NCI-H2029 (cell line): Measurements from ENCODE around the gene PRX.
"Not testable (repeated sequence)": the region's sequence is repeated elsewhere in the genome, so short reads cannot be mapped to it uniquely, and the experiment has no call there.

Experiments
- DNase-seq: peaks from one replicate; lab custom pipeline; 2025; lab: John Stamatoyannopoulos, UW

The PRX gene, protein sequence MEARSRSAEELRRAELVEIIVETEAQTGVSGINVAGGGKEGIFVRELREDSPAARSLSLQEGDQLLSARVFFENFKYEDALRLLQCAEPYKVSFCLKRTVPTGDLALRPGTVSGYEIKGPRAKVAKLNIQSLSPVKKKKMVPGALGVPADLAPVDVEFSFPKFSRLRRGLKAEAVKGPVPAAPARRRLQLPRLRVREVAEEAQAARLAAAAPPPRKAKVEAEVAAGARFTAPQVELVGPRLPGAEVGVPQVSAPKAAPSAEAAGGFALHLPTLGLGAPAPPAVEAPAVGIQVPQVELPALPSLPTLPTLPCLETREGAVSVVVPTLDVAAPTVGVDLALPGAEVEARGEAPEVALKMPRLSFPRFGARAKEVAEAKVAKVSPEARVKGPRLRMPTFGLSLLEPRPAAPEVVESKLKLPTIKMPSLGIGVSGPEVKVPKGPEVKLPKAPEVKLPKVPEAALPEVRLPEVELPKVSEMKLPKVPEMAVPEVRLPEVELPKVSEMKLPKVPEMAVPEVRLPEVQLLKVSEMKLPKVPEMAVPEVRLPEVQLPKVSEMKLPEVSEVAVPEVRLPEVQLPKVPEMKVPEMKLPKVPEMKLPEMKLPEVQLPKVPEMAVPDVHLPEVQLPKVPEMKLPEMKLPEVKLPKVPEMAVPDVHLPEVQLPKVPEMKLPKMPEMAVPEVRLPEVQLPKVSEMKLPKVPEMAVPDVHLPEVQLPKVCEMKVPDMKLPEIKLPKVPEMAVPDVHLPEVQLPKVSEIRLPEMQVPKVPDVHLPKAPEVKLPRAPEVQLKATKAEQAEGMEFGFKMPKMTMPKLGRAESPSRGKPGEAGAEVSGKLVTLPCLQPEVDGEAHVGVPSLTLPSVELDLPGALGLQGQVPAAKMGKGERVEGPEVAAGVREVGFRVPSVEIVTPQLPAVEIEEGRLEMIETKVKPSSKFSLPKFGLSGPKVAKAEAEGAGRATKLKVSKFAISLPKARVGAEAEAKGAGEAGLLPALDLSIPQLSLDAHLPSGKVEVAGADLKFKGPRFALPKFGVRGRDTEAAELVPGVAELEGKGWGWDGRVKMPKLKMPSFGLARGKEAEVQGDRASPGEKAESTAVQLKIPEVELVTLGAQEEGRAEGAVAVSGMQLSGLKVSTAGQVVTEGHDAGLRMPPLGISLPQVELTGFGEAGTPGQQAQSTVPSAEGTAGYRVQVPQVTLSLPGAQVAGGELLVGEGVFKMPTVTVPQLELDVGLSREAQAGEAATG (N-terminal part only)

DNA sequence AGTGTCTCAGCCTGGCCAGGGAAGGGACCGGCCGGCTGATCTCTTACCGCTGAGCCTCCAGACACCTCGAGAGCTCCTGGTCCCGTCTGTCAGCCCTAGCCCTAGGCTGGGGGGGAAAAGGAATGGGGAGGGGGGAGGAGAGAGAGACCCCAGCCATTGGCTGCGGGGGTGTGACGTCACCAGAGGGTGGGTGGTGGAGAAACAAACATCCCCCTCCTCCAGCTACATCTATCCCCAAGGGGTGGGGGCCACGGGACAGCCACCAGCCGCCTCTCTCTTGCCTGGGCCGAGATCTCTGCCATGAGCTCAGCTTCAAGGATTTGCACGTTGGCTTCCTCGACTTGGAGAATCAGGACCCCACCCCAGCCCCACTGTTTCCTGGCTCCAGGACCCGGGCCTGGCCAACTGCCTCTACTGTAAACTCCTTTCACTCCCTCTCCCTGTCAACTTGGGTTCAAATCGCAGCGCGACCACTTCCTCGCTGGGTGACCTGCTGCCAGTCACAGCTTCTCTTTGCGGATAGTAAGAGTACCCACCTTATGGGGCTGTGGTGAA, at the start of gene PRX:
PRX (minus strand) TSS at position 88 of the 555 bp plus-strand sequence. CDS start 5,446 bp downstream, outside the sequence.
- no peak for DNase-seq

DNA sequence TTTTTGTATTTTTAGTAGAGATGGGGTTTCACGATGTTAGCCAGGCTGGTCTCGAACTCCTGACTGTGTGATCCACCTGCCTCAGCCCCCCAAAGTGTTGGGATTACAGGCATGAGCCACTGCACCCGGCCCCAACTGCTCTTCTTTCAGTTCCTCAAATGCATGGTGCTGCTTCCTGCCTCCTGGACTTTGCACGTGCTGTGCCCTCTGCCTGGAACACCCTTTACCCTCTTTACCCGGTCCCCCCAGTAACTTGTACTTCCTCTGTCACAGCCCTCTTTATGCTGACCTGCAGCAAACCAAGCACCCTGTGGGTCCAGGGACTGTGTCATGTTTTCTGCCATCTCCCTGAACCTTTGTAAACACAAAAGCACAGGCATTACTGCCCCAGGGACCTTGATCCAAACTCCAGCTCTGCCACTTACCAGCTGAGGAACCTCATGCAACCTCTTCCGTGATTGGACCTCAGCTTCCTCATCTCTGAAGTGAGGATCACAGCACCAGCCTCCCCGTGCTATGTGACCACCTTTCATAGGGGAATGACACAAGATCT, 48.6 kb upstream of the PRX start:
- no peak for DNase-seq

DNA sequence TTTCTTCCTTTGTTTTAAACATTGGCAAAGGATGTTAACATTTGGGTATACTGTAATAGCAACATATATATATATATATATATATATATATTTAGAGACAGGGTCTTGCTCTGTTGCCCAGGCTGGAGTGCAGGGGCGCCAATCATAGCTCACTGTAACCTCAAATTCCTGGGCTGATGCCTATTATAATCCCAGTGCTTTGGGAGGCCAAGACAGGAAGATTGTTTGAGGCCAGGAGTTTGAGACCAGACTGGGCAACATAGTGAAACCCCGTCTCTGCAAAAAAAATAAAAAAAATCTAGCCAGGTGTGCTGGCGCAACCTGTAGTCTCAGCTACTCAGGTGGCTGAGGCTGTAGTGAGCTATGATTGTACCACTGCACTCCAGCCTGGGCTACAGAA, 47.0 kb upstream of the PRX start:
- no peak for DNase-seq

DNA sequence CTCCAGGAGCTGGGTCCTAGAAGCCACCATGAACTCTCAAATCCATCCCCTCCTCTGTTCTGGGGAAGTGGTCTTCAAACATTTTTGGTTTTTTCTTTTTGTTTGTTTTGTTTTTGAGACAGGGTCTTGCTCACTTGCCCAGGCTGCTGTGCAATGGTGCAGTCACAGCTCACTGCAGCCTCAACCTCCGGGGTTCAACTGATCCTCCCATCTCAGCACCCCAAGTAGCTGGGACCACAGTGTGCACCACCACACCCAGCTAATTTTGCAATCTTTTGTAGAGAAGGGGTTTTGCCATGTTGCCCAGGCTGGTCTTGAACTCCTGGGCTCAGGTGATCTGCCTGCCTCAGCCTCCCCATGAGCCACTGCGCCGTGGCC, 45.4 kb upstream of the PRX start:
- DNase-seq: no peak

DNA sequence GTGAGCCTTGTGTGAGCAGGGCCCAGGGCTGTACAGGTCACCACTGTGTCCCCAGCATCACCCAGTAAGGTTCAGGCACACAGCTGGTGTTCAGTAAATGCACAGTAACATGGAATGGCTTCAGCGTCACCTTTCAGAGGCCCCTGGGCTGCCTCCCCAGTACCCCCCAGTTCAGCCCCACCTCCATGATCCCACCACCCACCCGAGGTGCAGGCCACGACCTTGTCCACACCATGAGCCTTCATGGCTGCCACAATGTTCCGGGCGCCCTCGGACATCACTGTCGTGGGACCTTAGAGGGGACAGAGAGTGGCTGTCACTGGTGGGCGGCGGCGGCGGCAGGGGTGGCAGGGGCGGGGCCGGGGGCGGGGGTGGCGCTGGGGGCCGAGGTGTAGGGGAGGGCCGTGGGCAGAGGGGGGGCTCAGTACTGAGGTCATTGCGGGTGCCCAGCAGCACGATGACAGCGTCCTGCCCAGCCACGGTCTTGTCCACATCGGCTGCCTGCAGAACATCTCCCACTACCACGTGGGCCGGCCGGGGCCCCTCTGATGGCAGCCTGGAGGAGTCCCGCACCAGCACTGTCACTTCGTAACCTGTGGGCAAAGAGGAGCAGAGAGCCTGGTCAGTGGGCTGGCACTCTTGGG, 44.9 kb upstream of the PRX start:
- DNase-seq: no peak

DNA sequence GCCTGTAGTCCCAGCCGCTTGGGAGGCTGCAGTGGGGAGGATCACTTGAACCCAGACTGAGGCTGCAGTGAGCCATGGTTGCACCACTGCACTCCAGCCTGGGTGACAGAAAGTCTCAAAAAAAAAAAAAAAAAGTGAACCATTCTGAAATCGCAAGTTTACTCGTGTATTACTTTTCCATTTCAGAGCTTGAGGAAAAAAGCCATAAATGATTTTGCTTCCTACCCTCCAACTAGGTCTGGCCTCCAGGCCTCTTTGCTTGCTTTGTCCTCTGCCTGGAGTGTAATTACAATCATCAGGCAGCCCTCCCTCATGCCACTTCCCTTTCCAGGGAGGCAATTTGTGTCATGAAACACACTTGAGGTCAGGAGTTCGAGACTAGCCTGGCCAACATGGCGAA, 43.9 kb upstream of the PRX start:
- DNase-seq: no peak

DNA sequence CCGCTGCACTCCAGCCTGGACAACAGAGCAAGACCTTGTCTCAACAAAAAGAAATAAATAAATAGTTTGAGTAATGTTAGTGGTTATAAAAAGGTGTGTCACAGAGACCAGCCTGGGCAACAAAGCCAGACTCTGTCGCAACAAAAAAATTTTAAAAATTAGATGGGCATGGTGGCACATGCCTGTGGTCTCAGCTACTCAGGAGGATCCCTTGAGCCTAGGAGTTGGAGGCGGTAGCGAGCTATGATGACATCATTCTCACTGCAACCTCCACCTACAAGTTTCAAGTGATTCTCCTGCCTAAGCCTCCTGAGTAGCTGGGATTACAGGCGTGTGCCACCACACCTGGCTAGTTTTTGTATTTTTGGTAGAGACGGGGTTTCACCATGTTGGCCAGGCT, 40.8 kb upstream of the PRX start:
- not testable (repeated sequence) for DNase-seq

DNA sequence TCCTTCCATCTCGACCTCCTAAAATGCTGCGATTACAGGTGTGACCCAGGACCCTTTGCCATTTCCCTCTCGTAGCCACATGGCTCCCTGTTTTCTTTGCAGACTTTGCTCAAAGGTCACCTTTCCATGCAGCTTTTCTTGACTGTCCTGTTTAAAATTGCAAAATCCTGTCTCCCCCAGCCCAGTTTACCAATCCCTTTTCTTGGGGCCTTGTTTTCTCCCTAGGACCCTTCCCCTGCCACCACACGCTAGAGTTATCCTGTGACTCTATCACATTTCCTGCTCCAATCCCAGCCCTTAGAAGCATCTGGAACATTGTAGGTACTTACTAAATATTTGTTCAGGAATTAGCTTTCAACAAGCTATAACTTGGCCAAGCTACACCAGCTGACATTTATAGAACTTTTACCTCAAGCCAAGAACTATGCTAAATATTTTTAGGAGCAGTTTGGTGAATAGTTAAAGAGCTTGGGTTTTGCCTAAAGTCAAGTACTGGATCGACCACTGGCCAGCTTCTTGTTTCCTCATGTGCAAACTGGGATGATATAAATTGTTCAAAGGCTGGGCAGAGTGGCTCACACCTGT, 40.1 kb upstream of the PRX start:
- no peak for DNase-seq

DNA sequence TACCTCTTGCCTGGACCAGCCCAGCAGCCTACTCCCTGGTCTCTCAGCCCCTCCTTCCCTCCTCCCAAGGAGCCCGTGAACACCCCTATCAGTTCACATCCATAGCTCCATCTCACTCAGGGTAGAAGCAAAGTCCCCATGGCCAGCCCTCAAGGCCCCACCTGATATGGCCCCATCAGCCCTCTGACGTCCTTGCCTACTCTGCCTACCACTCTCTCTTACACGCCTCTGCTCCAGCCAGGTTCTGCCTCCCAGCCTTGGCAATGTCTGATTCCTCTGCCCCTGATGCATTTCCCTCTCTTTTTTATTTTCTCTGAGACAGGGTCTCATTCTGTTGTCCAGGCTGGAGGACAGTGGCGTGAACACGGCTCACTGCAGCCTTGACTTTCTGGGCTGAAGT, 38.8 kb upstream of the PRX start:
- no peak for DNase-seq

DNA sequence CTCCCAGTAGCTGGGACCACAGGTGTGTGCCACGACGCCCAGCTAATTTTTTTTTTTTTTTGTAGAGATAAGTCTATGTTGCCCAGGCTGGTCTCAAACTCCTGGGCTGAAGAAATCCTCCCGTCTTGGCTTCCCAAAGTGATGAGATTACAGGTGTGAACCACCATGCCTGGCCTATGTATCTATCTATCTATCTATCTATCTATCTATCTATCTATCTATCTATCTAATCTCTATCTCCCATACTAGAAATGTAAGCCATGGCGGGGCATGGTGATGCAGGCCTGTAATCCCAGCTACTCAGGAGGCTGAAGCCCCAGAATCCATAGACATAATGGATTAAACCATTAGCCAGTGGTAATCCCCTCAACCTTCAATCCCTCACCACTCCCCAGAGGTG, 37.5 kb upstream of the PRX start:
- DNase-seq: no peak

DNA sequence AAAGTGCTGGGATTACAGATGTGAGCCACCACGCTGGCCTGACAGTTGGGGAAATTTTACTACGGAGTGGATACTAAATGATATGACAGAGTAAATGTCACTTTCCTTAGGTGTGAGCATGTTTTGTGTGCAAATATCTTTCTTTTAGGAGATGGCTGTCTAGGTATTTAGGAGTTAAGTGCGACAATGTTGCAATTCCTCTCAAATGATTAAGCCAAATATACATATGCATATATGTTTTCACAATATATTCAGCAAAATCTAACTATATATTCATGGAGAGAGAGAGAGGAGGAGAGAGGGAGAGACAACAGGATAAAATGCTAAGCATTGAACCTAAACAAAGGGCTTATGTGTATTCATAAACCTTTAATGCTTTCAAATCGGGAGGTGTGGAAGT, 36.3 kb upstream of the PRX start:
- DNase-seq: no peak

DNA sequence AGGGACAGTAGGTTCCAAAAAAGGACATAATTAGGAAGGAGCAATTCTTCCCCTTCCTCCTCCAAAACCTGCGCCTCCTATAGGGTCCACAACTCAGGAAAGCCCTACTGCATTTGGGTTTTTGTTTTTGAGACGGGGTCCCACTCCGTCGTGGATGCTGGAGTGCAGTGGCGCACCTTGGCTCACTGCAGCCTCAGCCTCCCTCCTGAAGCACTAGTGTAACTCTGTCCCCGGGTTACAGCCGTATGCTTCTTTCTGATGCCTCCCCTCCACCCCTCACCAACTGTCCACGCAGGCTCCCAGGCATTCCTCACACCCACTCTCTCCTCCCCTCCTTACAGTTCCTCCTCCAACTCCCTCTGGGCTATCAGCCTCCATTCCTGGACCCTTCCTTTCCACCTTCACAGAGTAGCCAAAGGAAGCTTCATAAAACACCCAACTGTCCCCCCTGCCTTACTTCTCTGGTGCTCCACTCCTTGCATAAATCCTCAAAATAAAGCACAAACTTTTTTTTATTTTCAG, 33.1 kb upstream of the PRX start:
- DNase-seq: no peak

DNA sequence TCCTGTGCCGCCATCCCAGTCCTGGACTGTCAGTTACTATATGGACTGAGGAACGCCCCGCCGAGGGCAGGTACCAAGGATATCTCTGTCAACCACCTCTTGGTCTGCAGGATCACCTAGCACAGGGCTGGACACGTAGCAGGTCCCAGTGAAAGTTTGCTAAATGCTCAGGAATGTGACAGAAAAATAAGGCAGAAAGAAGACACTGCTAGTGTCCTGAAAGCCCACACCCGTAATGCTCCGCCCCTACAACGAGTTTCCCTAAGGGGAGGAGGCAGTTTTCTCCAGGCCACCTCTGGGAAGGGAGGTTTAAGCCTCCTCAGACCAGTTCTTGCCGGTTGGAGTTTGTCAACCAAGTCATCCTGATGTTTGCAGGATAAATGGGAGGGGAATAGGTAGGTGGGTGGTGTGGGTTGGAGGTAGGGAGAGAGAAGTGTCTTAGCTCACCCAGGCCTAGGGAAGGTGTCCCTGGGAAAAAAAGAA, 32.6 kb upstream of the PRX start:
- DNase-seq: peak; percentile 42

DNA sequence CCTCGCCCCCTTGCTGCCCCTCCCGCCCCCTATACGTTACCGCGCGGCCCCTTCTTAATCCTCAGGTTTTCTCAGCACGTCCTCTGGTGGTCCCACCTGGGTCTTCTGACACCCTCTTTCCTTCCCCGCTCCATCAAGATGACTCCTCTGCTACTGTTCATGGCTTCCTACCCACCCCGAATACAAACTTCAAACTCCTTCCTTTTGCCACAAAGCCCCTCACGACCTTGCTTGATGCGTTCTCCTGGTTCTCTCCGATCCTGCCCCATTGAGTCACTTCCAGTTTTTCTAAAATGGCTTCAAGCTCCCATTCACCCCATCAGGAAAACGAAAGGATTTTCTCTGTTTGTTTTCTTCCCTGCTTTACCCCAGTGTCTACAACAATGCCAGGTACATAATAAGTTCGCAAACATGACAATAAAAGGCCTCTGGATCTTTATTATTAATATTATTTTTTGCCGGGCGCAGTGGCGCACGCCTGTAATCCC, 31.7 kb upstream of the PRX start:
- no peak for DNase-seq

DNA sequence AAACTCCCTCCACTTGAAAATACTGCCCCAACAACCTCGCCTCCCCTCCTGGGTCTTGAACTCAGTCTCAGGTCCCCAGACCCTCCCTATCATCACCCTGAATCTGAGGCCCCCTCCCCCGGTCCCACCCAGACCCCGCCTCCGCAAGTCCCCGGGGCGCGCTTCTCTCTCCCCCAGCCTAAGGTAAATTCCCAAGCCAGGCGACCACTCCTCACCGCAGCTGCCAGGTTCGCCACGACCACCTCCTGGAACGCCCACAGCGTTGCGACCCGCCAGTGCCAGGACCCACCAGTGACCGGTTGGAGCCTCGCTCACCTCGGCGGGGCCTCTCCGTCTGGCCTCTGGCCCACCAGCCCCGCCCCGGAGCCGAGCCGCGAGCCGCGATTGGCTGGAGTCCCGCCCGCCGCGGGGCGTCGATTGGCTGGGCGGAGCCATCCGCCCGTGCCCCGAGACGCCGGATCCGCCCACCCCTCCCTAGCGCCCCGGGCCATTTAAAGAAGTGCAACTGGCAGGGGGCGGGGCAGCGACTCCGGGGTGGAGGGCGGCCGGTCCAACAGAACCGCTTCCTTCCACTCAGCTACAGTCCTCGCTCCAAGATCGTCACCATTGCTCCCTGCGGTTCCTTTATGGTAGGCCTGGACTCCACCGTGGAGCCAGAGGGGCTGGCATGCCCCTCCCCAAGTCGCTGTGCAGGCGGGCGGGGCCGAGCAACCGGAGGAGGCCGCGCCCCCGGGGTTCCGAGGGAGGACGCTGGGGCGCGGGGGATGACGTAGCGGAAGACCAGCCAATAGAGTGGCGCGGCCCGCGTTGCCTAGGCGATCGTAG, 31.0 kb upstream of the PRX start, which contains the start of gene SERTAD3:
SERTAD3 (minus strand) TSS at position 336 of the 825 bp plus-strand sequence. CDS start 2,255 bp downstream, outside the sequence.
- DNase-seq: peak; percentile 91

DNA sequence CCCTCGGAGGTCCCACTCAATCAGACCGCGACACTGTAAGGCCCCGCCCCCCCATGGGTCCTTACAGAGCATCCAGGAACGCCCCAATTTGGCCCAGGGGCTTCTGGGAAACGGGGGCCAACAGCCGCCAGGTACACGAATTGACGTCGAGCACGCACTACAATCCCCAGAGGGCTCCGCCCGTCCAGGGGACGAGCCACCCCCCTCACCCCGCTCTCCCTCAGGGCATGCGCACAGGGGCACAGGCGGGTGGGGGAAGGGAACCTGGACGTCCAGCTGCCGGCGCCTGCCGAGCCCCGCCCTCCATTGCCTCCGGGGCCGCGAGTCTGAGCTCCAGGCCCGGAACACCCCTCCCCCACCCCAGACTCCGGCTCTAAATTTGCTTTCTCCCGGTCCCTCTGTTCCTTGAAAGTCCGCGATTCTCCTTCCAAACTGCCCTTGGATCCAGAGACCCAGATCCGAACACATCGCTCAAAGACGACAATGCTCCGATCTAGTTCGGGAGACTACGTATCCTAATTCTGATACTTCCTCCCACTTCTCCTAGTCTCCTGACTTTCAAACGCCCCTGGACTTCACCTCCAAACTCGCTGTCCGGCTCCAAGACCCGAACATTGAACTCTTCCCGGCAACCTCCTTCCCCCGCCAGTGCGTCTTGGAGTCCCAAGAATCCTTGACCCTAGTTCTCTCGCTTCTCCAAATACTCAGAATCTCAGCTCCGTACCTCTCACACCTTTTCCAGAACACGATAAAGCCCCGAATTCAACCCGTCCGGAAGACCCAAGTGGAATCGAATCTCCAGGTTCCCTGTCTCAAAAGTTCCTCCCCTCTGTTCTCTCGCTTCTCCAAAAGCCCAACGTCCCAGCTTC, 30.2 kb upstream of the PRX start:
- DNase-seq: peak; percentile 99

DNA sequence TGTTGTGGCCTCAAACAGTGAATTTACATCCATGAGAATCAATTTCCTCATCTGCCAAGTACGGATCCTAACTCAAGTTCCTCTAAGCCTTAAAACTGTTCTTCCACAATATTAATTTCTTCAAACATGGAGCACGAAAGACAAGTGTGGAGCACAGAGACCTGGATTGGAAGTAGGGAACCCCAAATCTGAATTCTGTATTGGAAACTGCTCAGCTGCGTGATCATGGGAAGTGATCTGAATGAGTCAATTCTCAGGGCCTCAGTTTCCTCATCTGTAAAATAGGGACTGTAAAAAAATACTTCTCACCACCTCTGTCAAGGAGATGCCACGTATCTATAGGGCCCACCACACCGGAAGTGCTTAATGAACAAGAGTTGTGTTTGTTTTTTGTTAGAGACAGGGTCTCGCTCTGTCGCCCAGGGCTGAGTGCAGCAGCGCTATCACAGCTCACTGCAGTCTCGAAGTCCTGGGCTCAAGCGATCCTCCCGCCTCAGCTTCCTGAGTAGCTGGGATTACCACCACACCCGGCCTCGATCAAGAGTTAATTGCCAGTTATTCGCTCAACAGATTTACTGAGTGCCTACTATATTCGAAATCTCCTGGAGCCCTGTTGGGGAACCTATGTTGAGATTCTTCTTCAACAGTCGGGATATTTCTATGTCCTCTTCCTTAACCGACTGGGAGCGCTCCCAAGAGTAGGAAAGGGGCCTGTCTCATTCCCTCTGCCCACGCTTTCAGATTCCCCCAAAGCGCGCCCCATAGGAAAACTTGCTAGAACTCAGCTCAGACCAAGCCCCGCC, 29.4 kb upstream of the PRX start:
- no peak for DNase-seq
